RWPE1 (cell line): ENCODE results near the gene PAIP2.
"Not testable (repeated sequence)": the region's sequence is repeated elsewhere in the genome, so short reads cannot be mapped to it uniquely, and the experiment has no call there.

ENCODE experiments used
- CTCF ChIA-PET: fragments of 350-600 bp; sonication (Branson Sonifier 250); formaldehyde crosslinking; extraction: SDS; loops from one replicate; lab custom pipeline; 2021; lab: Yijun Ruan, JAX
- POLR2A ChIA-PET: fragments of 400-600 bp; formaldehyde crosslinking; extraction: SDS; loops from one replicate; lab custom pipeline; 2020; ENCODE audit warnings: antibody characterized with exemption; ENCODE audit not compliant: low non-redundant PET; lab: Yijun Ruan, JAX
- DNase-seq: peaks from one replicate; pipeline ENCODE4 v3.0.0; 2012; ENCODE audit warnings: low spot score
- H3K27ac ChIP-seq: fragments of 450-650 bp; 2 replicates; pipeline ENCODE4 v1.5.1; 2017
- TF ChIP-seq, protein P1 (sequence below): fragments of 450-650 bp; conservative IDR thresholded peaks from 2 replicates; pipeline ENCODE4 v1.5.1; 2017; ENCODE audit warnings: low read depth, mild to moderate bottlenecking

Gene PAIP2

DNA sequence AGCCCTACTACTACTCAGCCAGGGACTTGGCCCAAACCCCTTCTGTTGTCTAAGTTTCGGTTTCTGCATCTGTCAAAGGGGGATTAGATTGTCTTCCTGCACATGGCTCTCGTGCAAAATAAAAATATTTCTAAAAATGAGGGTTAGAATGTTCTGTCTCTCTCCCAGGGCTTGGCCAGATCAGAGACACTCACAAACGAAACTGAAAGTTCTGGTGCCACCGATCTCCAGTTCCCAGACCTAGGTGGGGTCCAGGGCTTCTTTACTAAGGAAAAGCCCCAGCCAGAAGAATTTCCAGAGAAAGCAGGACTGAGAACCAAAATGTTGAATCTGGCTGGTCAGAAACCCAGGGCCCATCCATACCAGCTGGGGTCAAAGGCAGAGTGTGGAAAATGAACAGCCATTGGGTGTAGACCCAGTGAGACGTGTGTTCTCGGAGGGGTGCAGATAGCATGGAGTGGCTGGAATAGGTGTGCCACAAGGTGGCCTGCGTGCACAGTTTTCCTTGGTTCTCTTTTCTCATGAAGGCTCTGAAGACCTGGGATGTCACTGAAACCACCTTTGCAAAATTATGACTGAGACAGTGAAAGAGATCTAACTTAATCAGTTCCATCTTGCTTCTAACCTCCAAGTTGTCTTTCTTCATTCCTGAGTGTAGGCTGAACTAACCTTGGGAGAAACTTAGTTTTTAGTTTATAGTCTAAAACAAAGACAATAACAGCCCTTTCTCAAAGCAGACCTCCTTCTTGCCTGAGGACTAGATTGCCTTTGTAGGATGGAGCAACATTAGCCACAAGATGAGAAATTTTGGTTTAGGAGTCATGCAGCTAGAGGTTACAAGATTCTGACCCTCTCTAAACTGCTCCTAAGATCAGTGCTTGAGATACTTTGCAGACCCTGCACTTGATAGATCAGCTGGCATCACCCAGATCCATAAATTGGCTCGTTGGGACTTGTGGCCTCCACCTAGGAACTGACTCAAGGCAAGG lies 43.7 kb downstream of the PAIP2 start:
- CTCF ChIA-PET = interaction anchor here (0.6 to 0.8 kb wide), 3 partner anchors 57 to 128 kb away, joined by 3 read pairs; no protein-coding TSS in a partner anchor
- DNase-seq = no peak
- POLR2A ChIA-PET = interaction anchor here (0.6 kb wide), 1 partner anchor 671 kb away, joined by 4 read pairs; no protein-coding TSS in a partner anchor
- TF ChIP-seq, protein P1, sequence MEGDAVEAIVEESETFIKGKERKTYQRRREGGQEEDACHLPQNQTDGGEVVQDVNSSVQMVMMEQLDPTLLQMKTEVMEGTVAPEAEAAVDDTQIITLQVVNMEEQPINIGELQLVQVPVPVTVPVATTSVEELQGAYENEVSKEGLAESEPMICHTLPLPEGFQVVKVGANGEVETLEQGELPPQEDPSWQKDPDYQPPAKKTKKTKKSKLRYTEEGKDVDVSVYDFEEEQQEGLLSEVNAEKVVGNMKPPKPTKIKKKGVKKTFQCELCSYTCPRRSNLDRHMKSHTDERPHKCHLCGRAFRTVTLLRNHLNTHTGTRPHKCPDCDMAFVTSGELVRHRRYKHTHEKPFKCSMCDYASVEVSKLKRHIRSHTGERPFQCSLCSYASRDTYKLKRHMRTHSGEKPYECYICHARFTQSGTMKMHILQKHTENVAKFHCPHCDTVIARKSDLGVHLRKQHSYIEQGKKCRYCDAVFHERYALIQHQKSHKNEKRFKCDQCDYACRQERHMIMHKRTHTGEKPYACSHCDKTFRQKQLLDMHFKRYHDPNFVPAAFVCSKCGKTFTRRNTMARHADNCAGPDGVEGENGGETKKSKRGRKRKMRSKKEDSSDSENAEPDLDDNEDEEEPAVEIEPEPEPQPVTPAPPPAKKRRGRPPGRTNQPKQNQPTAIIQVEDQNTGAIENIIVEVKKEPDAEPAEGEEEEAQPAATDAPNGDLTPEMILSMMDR = no peak
- peak overlapping the region; percentile 68 for H3K27ac ChIP-seq

DNA sequence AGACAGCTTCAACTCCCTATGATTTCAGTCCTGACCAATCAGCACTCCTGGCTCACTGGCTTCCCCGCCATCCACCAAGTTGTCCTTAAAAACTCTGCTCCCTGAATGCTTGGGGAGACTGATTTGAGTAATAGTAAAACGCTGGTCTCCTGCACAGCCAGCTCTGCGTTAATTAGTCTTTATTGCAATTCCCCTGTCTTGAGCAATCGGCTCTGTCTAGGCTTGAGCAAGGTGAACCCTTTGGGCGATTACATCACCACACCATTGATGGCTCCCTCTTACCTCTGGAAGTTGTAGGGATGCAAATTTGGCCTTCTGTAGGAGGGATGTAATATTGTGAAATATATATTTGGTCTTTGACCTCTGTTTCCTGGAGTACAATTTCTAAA lies 44.4 kb downstream of the PAIP2 start:
- peak; percentile 57 for DNase-seq
- ChIA-PET POLR2A (interaction anchor here (0.6 kb wide), 1 partner anchor 672 kb away, joined by 4 read pairs; no protein-coding TSS in a partner anchor), CTCF (interaction anchor here (0.6 to 0.7 kb wide), 2 partner anchors 58 to 59 kb away, joined by 3 read pairs; no protein-coding TSS in a partner anchor)
- peak overlapping the region; percentile 68 for H3K27ac ChIP-seq
- TF ChIP-seq, protein P1 = no peak

GRCh38 chr5:139386956-139387355 lies 45.3 kb downstream of the PAIP2 start:
- POLR2A ChIA-PET, DNase-seq: not testable (repeated sequence)
- H3K27ac ChIP-seq = peak overlapping the region; percentile 68
- CTCF ChIA-PET = interaction anchor here (0.9 kb wide), 1 partner anchor 18 kb away, joined by 3 read pairs; no protein-coding TSS in a partner anchor

DNA sequence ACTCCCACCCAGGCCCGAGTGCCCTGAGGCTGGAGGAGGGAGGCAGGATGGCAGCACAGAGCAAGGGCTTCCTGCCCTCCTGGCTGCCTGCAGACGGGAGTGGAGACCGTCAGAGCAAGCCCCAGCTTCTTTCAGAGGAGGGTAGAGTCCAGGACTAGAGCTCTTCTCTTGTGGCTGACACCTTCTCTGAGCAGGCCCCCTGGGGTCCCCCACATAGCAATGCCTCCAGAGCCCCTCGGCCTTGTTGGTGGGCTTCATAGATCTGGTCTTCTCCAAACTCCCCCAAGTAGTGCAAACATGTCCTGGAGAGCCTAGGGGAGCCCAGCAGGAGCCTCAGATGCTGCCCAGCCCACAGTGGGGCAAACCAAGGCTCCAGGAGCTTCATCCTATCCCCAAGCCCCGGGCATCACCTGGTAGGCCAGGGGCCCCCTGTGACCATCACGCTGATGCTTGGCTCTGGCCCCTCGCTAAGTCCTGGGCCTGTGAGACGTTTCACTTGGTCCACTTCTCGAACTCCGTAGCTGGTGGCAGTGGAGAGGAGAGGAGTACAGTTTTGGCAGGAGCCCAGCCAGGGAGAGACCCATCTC lies 46.0 kb downstream of the PAIP2 start:
- ChIA-PET CTCF (interaction anchor here (0.5 to 0.9 kb wide), 3 partner anchors 18 to 34 kb away, joined by 3 to 5 read pairs (median 4); no protein-coding TSS in a partner anchor), POLR2A (no interaction called here)
- no peak for DNase-seq
- peak overlapping the region; percentile 45 for H3K27ac ChIP-seq
- TF ChIP-seq, protein P1 = no peak

- no peak for DNase-seq
- TF ChIP-seq, protein P1 = no peak
- peak overlapping the region; percentile 45 for H3K27ac ChIP-seq
- ChIA-PET POLR2A (interaction anchor here (0.6 kb wide), 1 partner anchor 40 kb away, joined by 3 read pairs; no protein-coding TSS in a partner anchor), CTCF (interaction anchor here (0.7 to 0.9 kb wide), 2 partner anchors 19 to 31 kb away, joined by 3 to 5 read pairs; no protein-coding TSS in a partner anchor)
Observed at GRCh38 chr5:139388198-139388821, 46.7 kb downstream of the PAIP2 start.

DNA sequence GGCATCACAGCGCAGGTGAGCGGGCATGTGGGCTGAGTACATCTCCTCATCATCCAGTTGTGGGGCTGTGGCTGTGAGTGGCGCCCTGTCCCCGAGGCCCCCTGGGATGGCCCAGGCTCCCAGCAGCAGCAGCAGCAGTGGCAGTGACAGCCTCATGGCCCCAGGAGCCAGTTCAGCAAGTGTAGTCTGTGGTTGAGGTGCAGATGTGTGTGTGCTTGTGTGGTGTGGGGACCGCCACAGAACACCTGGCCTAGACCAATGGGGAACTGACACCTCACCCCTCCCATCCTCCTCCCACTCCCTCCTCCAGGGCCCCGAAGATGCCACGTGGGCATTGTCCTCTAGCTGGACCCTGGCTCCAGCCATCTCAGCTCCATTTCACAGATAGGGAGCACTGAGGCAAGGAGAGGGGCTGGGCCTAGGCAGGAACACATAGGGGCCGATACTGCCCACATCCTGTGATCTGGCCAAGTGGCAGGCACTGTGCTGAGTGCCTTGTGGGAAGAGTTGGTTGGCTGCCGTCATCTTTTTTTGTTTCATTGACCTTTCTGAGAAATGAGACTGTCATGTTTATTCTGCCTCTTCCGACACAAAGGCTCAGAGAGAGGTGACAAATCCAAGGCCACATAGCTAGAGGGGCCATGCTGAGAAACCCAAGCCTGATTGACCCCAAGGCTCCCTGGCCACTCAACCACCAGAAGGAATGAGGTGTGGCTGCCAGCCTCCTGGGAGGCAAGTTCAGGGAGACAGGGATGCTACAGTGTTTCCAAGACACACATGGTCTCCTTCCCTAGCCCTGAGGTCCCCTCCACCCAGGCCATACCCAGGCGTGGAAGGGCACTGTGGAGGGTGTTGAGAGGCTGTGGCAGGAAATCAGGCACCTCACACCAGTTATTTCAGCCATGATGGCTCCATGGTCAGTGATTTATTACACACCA lies 48.3 kb downstream of the PAIP2 start, which contains the start of gene MZB1:
Gene MZB1, minus strand, starts transcription at position 213 of the 938 bp plus-strand sequence. Its CDS starts 57 bp downstream, at position 156.
- no peak for DNase-seq
- ChIA-PET POLR2A (no interaction called here), CTCF (interaction anchor here (1.5 kb wide), 1 partner anchor 32 kb away, joined by 4 read pairs; no protein-coding TSS in a partner anchor)
- peak within 1 kb of the TSS; percentile 73 for H3K27ac ChIP-seq
- TF ChIP-seq, protein P1 = no peak
